Lower leg skin (tissue), 4 donors: ENCODE measurements around the gene RIN1. TPM values are rescaled to one million over a fixed set of nuclear protein-coding genes. Genes with fewer than 3 reads are reported as not detected.

Source experiments
- DNase-seq, 2 donors: peaks; one replicate each; pipeline ENCODE4 v3.0.0-alpha.2; 2019; ENCODE audit warnings: low spot score in 2 of 2
- H3K4me3 ChIP-seq: fragments of 200-600 bp; sonication (generic); 2 replicates; pipeline ENCODE4 v1.5.1; 2017; ENCODE audit warnings: mild to moderate bottlenecking, low read depth; ENCODE audit not compliant: poor library complexity, severe bottlenecking
- POLR2A ChIP-seq, 2 donors: fragments of 450-650 bp; IDR thresholded peaks; one replicate each; pipeline ENCODE4 v1.6.1; 2016 to 2017; ENCODE audit warnings: antibody characterized with exemption in 2 of 2, mild to moderate bottlenecking in 1 of 2, moderate library complexity in 1 of 2
- WGBS, 2 donors: methylation state at CpG; one replicate each; pipeline ENCODE4 v1.1.5; 2018; 5-methylcytosine and 5-hydroxymethylcytosine counted together
- intact Hi-C: fragments of 100-400 bp; cut with DNase I; formaldehyde crosslinking; loops from one replicate; pipeline ENCODE4 v1.15.0; 2023; ENCODE audit warnings: low total_unique reads
- total RNA-seq, 4 donors: library from RNA; depleted of rRNA; stranded (reverse); fragments of >200 nt; gene quantifications; one replicate each; pipeline ENCODE4 v1.1.0, GENCODE V29; 2016
- TF ChIP-seq, protein P1 (sequence below), 3 donors: fragments of 450-650 bp; IDR thresholded peaks; one replicate each; pipeline ENCODE4 v1.5.1; 2016; ENCODE audit warnings: antibody characterized with exemption in 3 of 3, mild to moderate bottlenecking in 3 of 3, moderate library complexity in 2 of 3

The RIN1 gene
- total RNA-seq, 4 donors from 2014 or later = 48.3 to 56.9 (median 53.8) TPM

DNA sequence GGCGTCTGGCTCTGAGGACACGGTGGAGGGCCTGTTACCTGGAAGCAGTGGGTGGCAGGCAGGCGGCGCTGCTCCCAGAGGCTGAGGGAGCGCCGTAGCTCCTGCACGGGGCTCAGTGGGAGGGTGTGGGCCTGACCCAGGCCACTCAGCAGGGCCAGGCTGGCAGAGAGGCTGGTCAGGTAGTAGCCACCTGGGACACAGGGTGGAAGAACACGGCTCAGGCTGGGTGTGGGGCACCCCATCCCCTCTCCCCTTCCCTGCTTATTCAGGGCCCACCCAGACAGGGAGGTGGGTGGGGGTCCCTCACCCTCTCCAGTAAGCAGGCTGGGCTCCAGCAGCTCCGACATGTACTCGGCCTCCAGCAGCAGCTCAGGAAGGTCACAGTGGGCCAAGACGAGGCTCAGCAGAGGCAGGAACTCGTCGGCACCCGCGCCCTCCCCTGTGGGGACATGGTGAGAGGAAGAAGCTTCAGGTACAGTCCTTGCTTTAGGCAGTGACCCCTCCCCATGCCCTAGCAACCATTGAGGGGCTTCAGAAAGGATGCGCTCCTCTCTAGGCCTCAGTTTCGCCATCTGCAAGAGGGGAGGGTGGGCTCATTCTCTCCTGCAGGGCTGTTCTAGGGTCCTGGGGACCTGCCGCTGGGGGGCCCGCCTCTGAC is 2.9 kb downstream of the RIN1 start:
- TF ChIP-seq, protein P1, sequence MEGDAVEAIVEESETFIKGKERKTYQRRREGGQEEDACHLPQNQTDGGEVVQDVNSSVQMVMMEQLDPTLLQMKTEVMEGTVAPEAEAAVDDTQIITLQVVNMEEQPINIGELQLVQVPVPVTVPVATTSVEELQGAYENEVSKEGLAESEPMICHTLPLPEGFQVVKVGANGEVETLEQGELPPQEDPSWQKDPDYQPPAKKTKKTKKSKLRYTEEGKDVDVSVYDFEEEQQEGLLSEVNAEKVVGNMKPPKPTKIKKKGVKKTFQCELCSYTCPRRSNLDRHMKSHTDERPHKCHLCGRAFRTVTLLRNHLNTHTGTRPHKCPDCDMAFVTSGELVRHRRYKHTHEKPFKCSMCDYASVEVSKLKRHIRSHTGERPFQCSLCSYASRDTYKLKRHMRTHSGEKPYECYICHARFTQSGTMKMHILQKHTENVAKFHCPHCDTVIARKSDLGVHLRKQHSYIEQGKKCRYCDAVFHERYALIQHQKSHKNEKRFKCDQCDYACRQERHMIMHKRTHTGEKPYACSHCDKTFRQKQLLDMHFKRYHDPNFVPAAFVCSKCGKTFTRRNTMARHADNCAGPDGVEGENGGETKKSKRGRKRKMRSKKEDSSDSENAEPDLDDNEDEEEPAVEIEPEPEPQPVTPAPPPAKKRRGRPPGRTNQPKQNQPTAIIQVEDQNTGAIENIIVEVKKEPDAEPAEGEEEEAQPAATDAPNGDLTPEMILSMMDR (IDR thresholded peaks at IDR 0.05) = no peak
- no peak for TF ChIP-seq POLR2A (IDR thresholded peaks at IDR 0.05)
- intact Hi-C loops = no loop called here
- DNase-seq = no peak
- H3K4me3 ChIP-seq = no peak overlapping the region
- WGBS, 2 donors = 78 to 90% methylated on average over 9 to 14 of the region's 19 CpGs

DNA sequence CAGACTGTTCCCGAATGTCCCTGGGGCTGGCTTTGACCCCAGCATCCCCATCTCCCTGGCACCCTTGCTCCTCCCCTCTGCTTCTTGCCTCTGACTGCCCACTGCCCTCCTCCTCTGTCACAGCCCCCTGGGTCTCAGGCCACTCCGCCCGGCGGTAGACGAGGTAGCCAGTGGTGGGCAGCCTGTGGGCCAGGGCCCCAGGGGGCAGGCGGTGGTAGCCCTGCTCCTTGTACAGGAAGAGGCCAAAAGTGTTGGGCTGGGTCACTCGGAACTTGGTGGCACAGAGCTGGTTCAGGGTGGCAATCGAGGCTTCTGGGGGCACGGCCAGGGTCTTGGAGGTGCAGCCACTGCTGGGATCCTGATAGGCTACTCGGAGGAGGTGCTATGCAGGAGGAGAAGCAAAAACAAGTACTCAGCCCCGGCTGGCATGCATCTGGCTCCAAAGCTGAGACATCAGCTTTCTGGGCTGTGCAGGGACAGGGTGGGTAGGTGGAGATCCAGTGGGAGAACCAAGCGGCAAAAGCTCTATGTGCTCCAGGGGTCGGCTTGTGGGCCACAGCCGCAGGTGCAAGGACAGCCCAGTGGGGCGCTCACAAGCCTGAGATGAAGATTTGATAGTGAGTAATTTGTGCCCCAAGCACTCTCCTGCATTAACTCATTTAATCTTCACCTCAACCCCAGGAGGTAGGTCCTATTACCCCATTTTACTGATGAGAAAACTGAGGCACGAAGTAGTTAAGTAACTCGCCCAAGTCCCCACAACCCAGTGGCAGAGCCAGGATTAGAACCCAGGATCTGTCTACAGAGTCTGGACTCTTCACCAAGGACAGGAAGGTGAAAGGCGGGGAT is 3.6 kb downstream of the RIN1 start:
- WGBS, 2 donors = 79 to 80% methylated on average over 18 of the region's 18 CpGs
- intact Hi-C loops = no loop called here
- H3K4me3 ChIP-seq = no peak overlapping the region
- TF ChIP-seq POLR2A (IDR thresholded peaks at IDR 0.05) = no peak
- TF ChIP-seq, protein P1 (IDR thresholded peaks at IDR 0.05) = no peak
- peak in 1 of 2 donors; percentile 83 for DNase-seq

DNA sequence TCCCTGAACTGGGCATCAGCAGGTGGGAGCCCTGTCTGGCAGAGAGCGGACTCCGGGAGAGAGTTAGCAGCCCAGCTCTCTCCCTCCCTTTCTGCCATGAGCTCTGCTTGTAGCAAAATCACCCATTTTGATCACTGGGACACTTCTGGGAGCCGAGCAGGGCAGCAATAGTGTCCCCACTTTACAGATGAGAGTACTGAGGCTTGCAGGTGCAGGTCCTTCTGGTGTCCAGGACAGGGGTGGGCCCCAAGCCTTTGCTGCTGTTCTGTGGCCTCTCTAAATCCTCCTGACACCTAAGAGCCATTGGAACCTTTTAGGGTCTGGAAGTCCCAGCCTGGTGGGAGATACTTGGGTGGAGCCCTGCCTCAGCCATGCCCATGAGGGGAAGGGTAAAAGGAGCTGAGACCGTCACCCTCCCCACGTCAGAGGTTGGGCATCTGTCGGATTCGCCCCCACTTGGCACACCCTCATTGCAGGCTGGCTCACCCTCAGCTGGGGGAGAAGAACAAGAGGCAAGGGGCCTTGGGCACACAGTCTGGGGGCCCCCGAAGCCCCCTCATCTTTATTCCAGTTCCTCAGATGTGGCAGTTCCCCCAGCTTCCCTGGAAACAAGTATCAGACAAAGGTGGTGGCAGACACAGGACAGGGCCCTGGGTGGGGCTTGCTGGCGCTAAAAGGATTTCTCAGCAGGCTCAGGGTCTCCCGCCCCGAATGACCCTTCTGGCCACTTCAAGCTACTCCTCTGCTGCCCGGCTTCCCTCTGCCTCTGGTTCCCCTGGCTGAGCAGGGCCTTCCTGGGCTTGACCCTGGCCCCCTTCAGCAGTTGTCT is 4.5 kb downstream of the RIN1 start:
- TF ChIP-seq, protein P1 (IDR thresholded peaks at IDR 0.05) = no peak
- TF ChIP-seq POLR2A (IDR thresholded peaks at IDR 0.05) = no peak
- WGBS, 2 donors = 89 to 95% methylated on average over 12 of the region's 12 CpGs
- DNase-seq = no peak
- intact Hi-C loops = no loop called here
- H3K4me3 ChIP-seq = no peak overlapping the region

DNA sequence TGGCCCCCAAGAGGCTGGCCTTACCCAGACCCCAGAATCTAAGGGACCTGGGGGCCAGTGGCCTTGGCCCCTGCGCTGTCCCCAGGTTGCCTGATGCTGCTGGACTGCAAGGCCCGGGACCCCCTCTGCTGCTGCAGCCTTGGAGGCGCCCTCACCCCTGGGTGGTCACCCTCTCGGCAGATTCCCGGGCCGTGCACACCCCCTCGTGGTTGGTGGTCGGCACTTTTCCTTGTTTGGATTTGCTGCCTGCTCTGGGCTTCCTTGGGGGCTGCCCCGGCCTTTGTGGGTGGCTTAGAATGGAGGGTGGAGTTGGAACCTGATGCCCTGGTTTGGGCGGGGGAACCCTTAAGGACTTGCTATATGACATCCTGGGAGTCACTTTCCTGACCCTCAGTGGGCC is 5.3 kb downstream of the RIN1 start:
- WGBS, 2 donors = 62 to 72% methylated on average over 9 to 10 of the region's 10 CpGs
- intact Hi-C loops = no loop called here
- no peak overlapping the region for H3K4me3 ChIP-seq
- peak in 1 of 2 donors; percentile 84 for DNase-seq
- no peak for TF ChIP-seq POLR2A (IDR thresholded peaks at IDR 0.05)
- TF ChIP-seq, protein P1 (IDR thresholded peaks at IDR 0.05) = no peak

DNA sequence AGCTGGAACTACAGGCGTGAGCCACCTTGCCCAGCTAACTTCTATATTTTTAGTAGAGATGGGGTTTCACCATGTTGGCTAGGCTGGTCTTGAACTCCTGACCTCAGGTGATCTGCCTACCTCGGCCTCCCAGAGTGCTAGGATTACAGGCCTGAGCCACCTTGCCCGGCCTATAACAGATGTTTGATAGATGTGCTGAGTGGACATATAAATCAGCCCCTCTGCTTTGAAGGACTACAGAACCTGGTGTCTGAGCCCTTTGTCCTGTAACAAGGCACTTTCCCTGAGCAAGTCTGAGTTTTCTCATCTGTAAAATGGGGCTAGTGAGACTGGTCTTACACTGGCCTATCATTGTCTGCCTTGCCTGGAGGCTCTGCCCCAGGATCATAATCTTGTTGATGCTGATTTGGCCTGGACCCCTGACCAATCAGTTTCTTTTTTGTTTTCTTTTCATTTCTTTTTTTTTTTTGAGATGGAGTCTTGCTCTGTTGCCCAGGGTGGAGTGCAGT is 7.0 kb downstream of the RIN1 start:
- no peak overlapping the region for H3K4me3 ChIP-seq
- intact Hi-C loops = no loop called here
- no peak for DNase-seq
- TF ChIP-seq, protein P1 (IDR thresholded peaks at IDR 0.05) = no peak
- TF ChIP-seq POLR2A (IDR thresholded peaks at IDR 0.05) = no peak
- WGBS, 2 donors = 83 to 89% methylated on average over 3 of the region's 3 CpGs
